ENCODE results near the gene USP9X. TPM values are rescaled to one million over a fixed set of nuclear protein-coding genes. Genes with fewer than 3 reads are reported as not detected.
"Not testable (repeated sequence)": the region's sequence is repeated elsewhere in the genome, so short reads cannot be mapped to it uniquely, and the experiment has no call there.

USP9X gene
- total and polyA plus RNA-seq, 5 donors: 13.3 to 72.6 (median 59.1) TPM

- intact Hi-C loops (cut with DNase I): no loop called here
- DNase-seq (no peak), ATAC-seq (no peak)
- Histone ChIP-seq H3K9me3 (ENCODE audit: control insufficient read depth, low read length) (no peaks in the 10 kb centered on the region), H3K4me1 (ENCODE audit: control insufficient read depth, insufficient read depth, low read length) (no peaks in the 10 kb centered on the region), H3K4me3 (ENCODE audit: low read length) (no peak overlapping the region), H3K27me3 (ENCODE audit: control insufficient read depth, insufficient read depth) (no peaks in the 10 kb centered on the region), H3K27ac (ENCODE audit: low read length) (no peak overlapping the region)
- 61% methylated on average over 7 of the region's 7 CpGs for WGBS
Measured at GRCh38 chrX:41257801-41258200, 172.6 kb downstream of the USP9X start.

- H3K4me3 ChIP-seq (ENCODE audit: low read length): no peak overlapping the region
- H3K9me3 ChIP-seq (ENCODE audit: control insufficient read depth, low read length): no peaks in the 10 kb centered on the region
- H3K4me1 ChIP-seq (ENCODE audit: control insufficient read depth, insufficient read depth, low read length): no peaks in the 10 kb centered on the region
- no peaks in the 10 kb centered on the region for H3K27me3 ChIP-seq (ENCODE audit: control insufficient read depth, insufficient read depth)
- H3K27ac ChIP-seq (ENCODE audit: low read length): no peak overlapping the region
- intact Hi-C loops (cut with DNase I): no loop called here
- WGBS: 89% methylated on average over 11 of the region's 11 CpGs
- no peak for DNase-seq
- no peak for ATAC-seq
Measured at GRCh38 chrX:41258226-41258625, 173.0 kb downstream of the USP9X start.

- WGBS: 90% methylated on average over 14 of the region's 14 CpGs
- DNase-seq: no peak
- no peak overlapping the region for H3K27ac ChIP-seq (ENCODE audit: low read length)
- intact Hi-C loops (cut with DNase I): no loop called here
- no peak overlapping the region for H3K4me3 ChIP-seq (ENCODE audit: low read length)
- H3K4me1 ChIP-seq (ENCODE audit: control insufficient read depth, insufficient read depth, low read length): no peaks in the 10 kb centered on the region
- H3K27me3 ChIP-seq (ENCODE audit: control insufficient read depth, insufficient read depth): no peaks in the 10 kb centered on the region
- H3K9me3 ChIP-seq (ENCODE audit: control insufficient read depth, low read length): no peaks in the 10 kb centered on the region
- ATAC-seq: no peak
Measured at GRCh38 chrX:41258871-41259270, 173.6 kb downstream of the USP9X start.

DNA sequence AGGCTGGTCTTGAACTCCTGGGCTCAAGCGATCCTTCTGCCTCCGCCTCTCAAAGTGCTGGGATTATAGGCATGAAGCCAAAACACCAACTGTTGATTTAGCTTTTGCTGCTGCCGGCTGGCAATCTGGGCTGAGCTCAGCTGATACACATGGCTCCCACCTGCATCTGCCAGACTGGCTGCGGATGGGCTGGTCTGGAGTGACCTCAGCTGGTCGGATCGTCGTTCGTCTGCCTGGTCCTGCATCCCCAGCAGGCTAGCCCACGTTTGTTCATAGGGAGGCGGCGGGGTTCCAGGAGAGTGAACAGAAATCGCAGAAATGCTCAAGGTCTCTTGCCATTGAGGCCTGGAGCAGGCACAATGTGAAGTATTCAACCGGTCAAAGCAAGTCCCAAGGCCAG lies 174.3 kb downstream of the USP9X start:
- DNase-seq (no peak), ATAC-seq (no peak)
- Histone ChIP-seq H3K9me3 (ENCODE audit: control insufficient read depth, low read length) (no peaks in the 10 kb centered on the region), H3K4me1 (ENCODE audit: control insufficient read depth, insufficient read depth, low read length) (no peaks in the 10 kb centered on the region), H3K27ac (ENCODE audit: low read length) (no peak overlapping the region), H3K27me3 (ENCODE audit: control insufficient read depth, insufficient read depth) (no peaks in the 10 kb centered on the region), H3K4me3 (ENCODE audit: low read length) (no peak overlapping the region)
- 63% methylated on average over 13 of the region's 13 CpGs for WGBS
- intact Hi-C loops (cut with DNase I): no loop called here

DNA sequence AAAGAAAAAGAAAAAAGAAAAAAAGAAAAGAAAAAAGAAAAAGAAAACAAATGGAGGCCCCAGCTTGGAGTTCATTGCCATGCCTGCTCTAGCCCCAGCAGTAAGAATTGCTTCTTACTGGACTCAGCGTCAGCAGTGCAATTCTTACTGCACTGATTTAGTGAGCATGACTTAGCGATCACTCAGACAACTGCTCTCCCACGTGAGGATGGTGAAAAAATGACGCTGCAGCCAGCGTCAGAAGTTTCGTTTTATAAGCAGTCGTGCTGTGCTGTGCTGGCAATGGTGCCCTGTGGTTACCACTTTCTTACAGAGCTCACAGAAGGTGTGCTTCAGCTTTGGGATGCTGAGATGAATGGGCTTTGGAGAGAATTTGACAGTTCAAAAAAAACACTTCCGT lies 180.4 kb downstream of the USP9X start:
- H3K27me3 ChIP-seq (ENCODE audit: control insufficient read depth, insufficient read depth): no peaks in the 10 kb centered on the region
- DNase-seq (no peak), ATAC-seq (no peak)
- H3K4me3 ChIP-seq (ENCODE audit: low read length): no peak overlapping the region
- no peaks in the 10 kb centered on the region for H3K4me1 ChIP-seq (ENCODE audit: control insufficient read depth, insufficient read depth, low read length)
- 56% methylated on average over 8 of the region's 8 CpGs for WGBS
- intact Hi-C loops (cut with DNase I): no loop called here
- H3K9me3 ChIP-seq (ENCODE audit: control insufficient read depth, low read length): no peaks in the 10 kb centered on the region
- no peak overlapping the region for H3K27ac ChIP-seq (ENCODE audit: low read length)

- no peak for DNase-seq
- Histone ChIP-seq H3K27me3 (ENCODE audit: control insufficient read depth, insufficient read depth) (no peaks in the 10 kb centered on the region), H3K4me3 (ENCODE audit: low read length) (no peak overlapping the region), H3K9me3 (ENCODE audit: control insufficient read depth, low read length) (no peaks in the 10 kb centered on the region), H3K27ac (ENCODE audit: low read length) (no peak overlapping the region), H3K4me1 (ENCODE audit: control insufficient read depth, insufficient read depth, low read length) (peaks cover 1% of the 10 kb centered on the region)
- intact Hi-C loops (cut with DNase I): no loop called here
- ATAC-seq: no peak
- WGBS: 72% methylated on average over 2 of the region's 2 CpGs
Measured at GRCh38 chrX:41273638-41274037, 188.4 kb downstream of the USP9X start.

DNA sequence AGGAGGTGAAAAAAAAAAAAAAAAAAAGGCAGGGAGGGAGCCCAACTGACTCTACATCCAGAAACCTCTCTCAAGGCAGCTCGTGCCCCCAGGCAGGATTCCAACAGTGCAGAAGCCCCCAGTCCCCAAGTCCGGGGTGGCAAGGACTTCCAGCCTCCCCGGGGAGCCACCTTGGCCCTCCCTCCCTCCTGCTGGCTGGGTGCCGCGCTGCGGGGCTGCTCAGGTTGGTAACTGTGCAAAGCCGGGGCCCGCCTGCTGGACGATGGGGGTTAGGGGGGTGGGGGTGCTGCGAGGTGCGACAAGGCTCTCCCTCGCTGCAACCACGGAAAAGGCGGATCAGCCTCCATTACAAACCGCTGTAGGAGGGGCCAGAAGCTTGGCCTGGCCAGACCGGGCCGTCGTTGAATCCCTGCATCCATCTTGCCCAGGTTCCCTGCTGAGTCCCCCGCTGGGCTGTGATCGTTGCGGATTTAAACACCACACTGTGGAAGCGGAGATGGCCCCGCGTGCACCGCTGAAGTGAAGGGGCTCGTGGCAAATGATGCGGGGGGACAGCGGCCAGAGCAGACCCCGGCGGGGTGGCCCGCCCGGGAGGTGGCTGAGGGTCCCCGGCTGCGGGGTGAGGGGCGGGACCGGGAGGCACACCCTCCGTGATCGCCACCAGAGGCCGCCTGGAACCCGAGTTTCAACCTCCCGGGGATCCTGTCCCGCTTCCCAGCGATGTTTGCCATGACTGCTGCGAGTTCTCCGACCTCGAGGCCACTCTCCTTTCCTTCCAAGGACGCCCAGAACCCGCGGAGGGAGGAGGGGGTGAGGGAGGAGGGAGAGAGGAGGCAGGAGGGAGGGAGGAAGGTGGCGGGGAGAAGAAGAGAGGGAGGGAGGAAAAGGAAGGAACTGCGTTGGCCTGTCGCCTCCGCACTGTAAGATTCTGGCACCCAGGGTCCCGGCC lies 190.7 kb downstream of the USP9X start:
- Histone ChIP-seq H3K4me1 (ENCODE audit: control insufficient read depth, insufficient read depth, low read length) (peaks cover 1% of the 10 kb centered on the region), H3K9me3 (ENCODE audit: control insufficient read depth, low read length) (no peaks in the 10 kb centered on the region), H3K27me3 (ENCODE audit: control insufficient read depth, insufficient read depth) (no peaks in the 10 kb centered on the region), H3K4me3 (ENCODE audit: low read length) (peak overlapping the region; percentile 51), H3K27ac (ENCODE audit: low read length) (peak overlapping the region; percentile 26)
- WGBS: under 1% methylated on average over 51 of the region's 54 CpGs
- intact Hi-C loops (cut with DNase I): loop anchor here in 1 of 4 donors (5.0 kb wide), 1 partner anchor 166 kb away; no protein-coding TSS in a partner anchor
- peak; percentile 92 to 96 for ATAC-seq
- peak; percentile 71 to 88 (median 88) for DNase-seq

DNA sequence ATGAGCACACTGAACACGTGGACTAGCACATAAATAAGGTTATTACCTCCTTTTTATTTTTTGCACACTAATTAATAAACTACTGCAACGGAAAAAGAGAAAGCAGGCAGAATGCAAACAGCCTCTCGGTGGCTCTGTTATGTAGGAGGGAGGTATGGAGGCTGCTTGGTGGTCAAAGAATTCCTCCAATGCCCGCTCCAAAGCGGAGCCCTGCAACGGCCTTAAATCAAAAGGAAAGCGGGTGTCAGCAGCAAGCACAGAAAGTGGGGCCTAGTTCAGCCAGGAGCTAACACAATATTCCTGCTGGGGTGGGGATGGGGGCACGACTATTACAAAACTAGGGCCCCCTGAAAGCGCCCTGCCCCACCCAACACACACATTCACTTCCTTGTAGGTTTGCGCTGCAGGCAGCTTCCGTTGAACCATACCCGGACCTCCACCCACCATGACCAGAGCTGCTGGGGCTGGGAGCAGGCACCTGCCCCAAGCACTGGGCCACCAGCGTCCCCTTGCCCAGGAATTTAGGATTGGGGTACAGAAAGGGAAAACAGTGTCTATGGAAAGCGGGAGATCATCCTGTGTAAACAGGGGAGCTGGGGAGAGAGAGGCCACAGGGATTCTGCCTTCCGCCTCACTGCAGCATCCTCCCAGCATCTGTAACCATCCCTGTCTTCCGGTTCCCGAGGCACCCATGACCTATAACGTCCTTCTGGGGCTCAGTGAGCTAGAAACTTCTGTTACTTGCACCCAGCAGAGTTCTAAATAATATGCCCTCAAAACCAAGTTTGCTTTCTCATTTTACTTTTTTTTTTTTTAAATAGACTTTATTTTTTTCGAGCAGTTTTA lies 191.6 kb downstream of the USP9X start:
- 46% methylated on average over 19 of the region's 19 CpGs for WGBS
- Histone ChIP-seq H3K27me3 (ENCODE audit: control insufficient read depth, insufficient read depth) (no peaks in the 10 kb centered on the region), H3K4me3 (ENCODE audit: low read length) (peak overlapping the region; percentile 51), H3K27ac (ENCODE audit: low read length) (no peak overlapping the region), H3K9me3 (ENCODE audit: control insufficient read depth, low read length) (no peaks in the 10 kb centered on the region), H3K4me1 (ENCODE audit: control insufficient read depth, insufficient read depth, low read length) (peaks cover 1% of the 10 kb centered on the region)
- intact Hi-C loops (cut with DNase I): loop anchor here in 1 of 4 donors (5.0 kb wide), 1 partner anchor 165 kb away; no protein-coding TSS in a partner anchor
- ATAC-seq: peak; percentile 25 to 40
- no peak for DNase-seq

- DNase-seq; intact Hi-C loops (cut with DNase I); H3K27me3 ChIP-seq (ENCODE audit: control insufficient read depth, insufficient read depth); H3K27ac ChIP-seq (ENCODE audit: low read length); H3K4me3 ChIP-seq (ENCODE audit: low read length); ATAC-seq; H3K4me1 ChIP-seq (ENCODE audit: control insufficient read depth, insufficient read depth, low read length); H3K9me3 ChIP-seq (ENCODE audit: control insufficient read depth, low read length): not testable (repeated sequence)
- WGBS: 99% methylated on average over 5 of the region's 5 CpGs
Measured at GRCh38 chrX:41282307-41282706, 197.1 kb downstream of the USP9X start.

DNA sequence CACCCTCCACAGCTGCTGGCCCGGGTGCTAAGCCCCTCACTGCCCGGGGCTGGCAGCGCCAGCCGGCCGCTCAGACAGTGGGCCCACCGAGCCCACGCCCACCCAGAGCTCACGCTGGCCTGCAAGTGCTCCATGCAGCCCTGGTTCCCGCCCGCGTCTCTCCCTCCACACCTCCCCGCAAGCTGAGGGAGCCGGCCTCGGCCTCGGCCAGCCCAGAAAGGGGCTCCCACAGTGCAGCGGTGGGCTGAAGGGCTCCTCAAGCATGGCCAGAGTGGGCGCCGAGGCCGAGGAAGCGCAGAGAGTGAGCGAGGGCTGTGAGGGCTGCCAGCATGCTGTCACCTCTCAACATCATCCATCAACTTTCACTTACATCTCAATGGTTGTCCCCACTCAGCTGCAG lies 200.7 kb downstream of the USP9X start:
- intact Hi-C loops (cut with DNase I); DNase-seq; H3K9me3 ChIP-seq (ENCODE audit: control insufficient read depth, low read length); ATAC-seq; H3K27me3 ChIP-seq (ENCODE audit: control insufficient read depth, insufficient read depth); H3K4me1 ChIP-seq (ENCODE audit: control insufficient read depth, insufficient read depth, low read length); H3K27ac ChIP-seq (ENCODE audit: low read length); H3K4me3 ChIP-seq (ENCODE audit: low read length): not testable (repeated sequence)
- 96% methylated on average over 21 of the region's 21 CpGs for WGBS

All from right cardiac atrium (tissue), 5 donors.